A673 (cell line): ENCODE data around the gene SPNS3. TPM values are rescaled to one million over a fixed set of nuclear protein-coding genes. Genes with fewer than 3 reads are reported as not detected.

Experiments
- BruUV-seq: library from RNA; stranded (reverse); fragments of 400-500 nt; replicated peaks from 2 replicates; lab custom pipeline; 2021; lab: Mats Ljungman, UMichigan
- CTCF ChIA-PET: fragments of 300-600 bp; sonication (Branson Sonifier 250); formaldehyde crosslinking; loops from one replicate; lab custom pipeline; 2022; ENCODE audit warnings: antibody characterized with exemption; lab: Charles Lee
- POLR2A ChIA-PET: fragments of 300-600 bp; sonication (Branson Sonifier 250); formaldehyde crosslinking; loops from one replicate; lab custom pipeline; 2022; ENCODE audit warnings: antibody characterized with exemption; ENCODE audit not compliant: low non-redundant PET; lab: Charles Lee
- DNase-seq: peaks from one replicate; pipeline ENCODE4 v3.0.0-alpha.2; 2015; ENCODE audit warnings: low spot score
- H3K27ac ChIP-seq: fragments of 200-600 bp; sonication (generic); 2 replicates; pipeline ENCODE4 v1.5.1; 2016; ENCODE audit warnings: mixed run types, low read depth, mild to moderate bottlenecking, mixed read lengths, antibody characterized with exemption, low read length; ENCODE audit not compliant: poor library complexity, severe bottlenecking
- H3K27me3 ChIP-seq: fragments of 200-600 bp; sonication (generic); replicated peaks from 2 replicates; pipeline ENCODE4 v1.6.1; 2017; ENCODE audit warnings: mixed run types, low read depth, mild to moderate bottlenecking, mixed read lengths, antibody characterized with exemption, low read length; ENCODE audit not compliant: insufficient read depth, poor library complexity
- H3K36me3 ChIP-seq: fragments of 200-600 bp; sonication (generic); 2 replicates; pipeline ENCODE4 v1.6.1; 2016; ENCODE audit warnings: mixed run types, mild to moderate bottlenecking, mixed read lengths, antibody characterized with exemption, low read length; ENCODE audit not compliant: insufficient read depth, poor library complexity, severe bottlenecking
- H3K4me1 ChIP-seq: fragments of 200-600 bp; sonication (generic); 2 replicates; pipeline ENCODE4 v1.6.1; 2017; ENCODE audit warnings: mixed run types, mild to moderate bottlenecking, mixed read lengths, antibody characterized with exemption, low read length; ENCODE audit not compliant: insufficient read depth, poor library complexity, severe bottlenecking
- H3K4me3 ChIP-seq: fragments of 200-600 bp; sonication (generic); 2 replicates; pipeline ENCODE4 v1.5.1; 2016; ENCODE audit warnings: low read depth, mixed run types, mild to moderate bottlenecking, mixed read lengths, low read length; ENCODE audit not compliant: poor library complexity, severe bottlenecking
- H3K9me3 ChIP-seq: fragments of 200-600 bp; sonication (generic); 2 replicates; pipeline ENCODE4 v1.6.1; 2016; ENCODE audit warnings: mixed run types, low read depth, mild to moderate bottlenecking, mixed read lengths, antibody characterized with exemption, low read length; ENCODE audit not compliant: poor library complexity, severe bottlenecking
- EZH2 ChIP-seq: fragments of 200-600 bp; sonication (generic); IDR thresholded peaks from 2 replicates; pipeline ENCODE4 v1.6.1; 2017; ENCODE audit warnings: borderline replicate concordance, low read depth, mild to moderate bottlenecking, mixed read lengths, antibody characterized with exemption, low read length; ENCODE audit not compliant: poor library complexity, severe bottlenecking
- intact Hi-C: fragments of 100-400 bp; cut with micrococcal nuclease; formaldehyde crosslinking; loops from one replicate; pipeline ENCODE4 v1.10.0; 2022; ENCODE audit not compliant: unreplicated experiment
- total RNA-seq: library from RNA; stranded (reverse); gene quantifications from 2 replicates; pipeline ENCODE4 v1.2.3, GENCODE V29; 2021
- TF ChIP-seq, protein P1 (sequence below): fragments of 300-800, 200-600 bp; sonication (generic); conservative IDR thresholded peaks from 2 replicates; pipeline ENCODE4 v1.5.1; 2017; ENCODE audit warnings: low read depth, mild to moderate bottlenecking, antibody characterized with exemption, low read length, moderate library complexity, mixed read lengths

Gene SPNS3
- total RNA-seq, 1 experiment from 2014 or later: not detected

- H3K9me3 ChIP-seq: no peaks in the 10 kb centered on the region
- DNase-seq: no peak
- BruUV-seq: no TSS peak
- no peak for TF ChIP-seq EZH2
- TF ChIP-seq, protein P1, sequence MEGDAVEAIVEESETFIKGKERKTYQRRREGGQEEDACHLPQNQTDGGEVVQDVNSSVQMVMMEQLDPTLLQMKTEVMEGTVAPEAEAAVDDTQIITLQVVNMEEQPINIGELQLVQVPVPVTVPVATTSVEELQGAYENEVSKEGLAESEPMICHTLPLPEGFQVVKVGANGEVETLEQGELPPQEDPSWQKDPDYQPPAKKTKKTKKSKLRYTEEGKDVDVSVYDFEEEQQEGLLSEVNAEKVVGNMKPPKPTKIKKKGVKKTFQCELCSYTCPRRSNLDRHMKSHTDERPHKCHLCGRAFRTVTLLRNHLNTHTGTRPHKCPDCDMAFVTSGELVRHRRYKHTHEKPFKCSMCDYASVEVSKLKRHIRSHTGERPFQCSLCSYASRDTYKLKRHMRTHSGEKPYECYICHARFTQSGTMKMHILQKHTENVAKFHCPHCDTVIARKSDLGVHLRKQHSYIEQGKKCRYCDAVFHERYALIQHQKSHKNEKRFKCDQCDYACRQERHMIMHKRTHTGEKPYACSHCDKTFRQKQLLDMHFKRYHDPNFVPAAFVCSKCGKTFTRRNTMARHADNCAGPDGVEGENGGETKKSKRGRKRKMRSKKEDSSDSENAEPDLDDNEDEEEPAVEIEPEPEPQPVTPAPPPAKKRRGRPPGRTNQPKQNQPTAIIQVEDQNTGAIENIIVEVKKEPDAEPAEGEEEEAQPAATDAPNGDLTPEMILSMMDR: no peak
- H3K36me3 ChIP-seq: no peaks in the 10 kb centered on the region
- ChIA-PET CTCF (no interaction called here), POLR2A (no interaction called here)
- H3K4me1 ChIP-seq: no peaks in the 10 kb centered on the region
- no peak overlapping the region for H3K4me3 ChIP-seq
- H3K27ac ChIP-seq: no peak overlapping the region
- H3K27me3 ChIP-seq: no peaks in the 10 kb centered on the region
- intact Hi-C loops: no loop called here
Measured at GRCh38 chr17:4442582-4442981, 8.8 kb downstream of the SPNS3 start.

DNA sequence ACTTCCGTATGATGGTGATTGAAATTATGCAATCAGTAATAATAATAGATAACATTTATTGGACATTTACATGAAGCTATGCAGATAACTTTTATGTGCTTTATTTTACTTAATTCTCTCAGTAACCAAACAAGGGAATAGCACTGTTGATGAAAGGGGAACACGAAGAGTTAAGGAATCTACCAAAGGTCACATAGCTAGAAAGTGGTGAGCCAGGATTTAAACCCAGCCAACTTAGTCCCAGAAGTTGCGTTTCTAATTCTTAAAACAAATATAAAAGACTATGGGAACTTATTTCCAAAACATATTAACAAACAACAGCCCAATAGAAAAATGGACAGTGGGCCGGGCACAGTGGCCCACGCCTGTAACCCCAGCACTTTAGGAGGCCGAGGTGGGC lies 9.7 kb downstream of the SPNS3 start:
- no peaks in the 10 kb centered on the region for H3K9me3 ChIP-seq
- H3K4me1 ChIP-seq: no peaks in the 10 kb centered on the region
- CTCF ChIA-PET: interaction anchor here (0.7 kb wide), 1 partner anchor 38 kb away, joined by 3 read pairs; no protein-coding TSS in a partner anchor
- TF ChIP-seq, protein P1: no peak
- no peak for TF ChIP-seq EZH2
- no peak overlapping the region for H3K4me3 ChIP-seq
- no peaks in the 10 kb centered on the region for H3K36me3 ChIP-seq
- no peak overlapping the region for H3K27ac ChIP-seq
- no peaks in the 10 kb centered on the region for H3K27me3 ChIP-seq
- intact Hi-C loops: no loop called here
- DNase-seq: no peak
- BruUV-seq: no TSS peak
- POLR2A ChIA-PET: no interaction called here

DNA sequence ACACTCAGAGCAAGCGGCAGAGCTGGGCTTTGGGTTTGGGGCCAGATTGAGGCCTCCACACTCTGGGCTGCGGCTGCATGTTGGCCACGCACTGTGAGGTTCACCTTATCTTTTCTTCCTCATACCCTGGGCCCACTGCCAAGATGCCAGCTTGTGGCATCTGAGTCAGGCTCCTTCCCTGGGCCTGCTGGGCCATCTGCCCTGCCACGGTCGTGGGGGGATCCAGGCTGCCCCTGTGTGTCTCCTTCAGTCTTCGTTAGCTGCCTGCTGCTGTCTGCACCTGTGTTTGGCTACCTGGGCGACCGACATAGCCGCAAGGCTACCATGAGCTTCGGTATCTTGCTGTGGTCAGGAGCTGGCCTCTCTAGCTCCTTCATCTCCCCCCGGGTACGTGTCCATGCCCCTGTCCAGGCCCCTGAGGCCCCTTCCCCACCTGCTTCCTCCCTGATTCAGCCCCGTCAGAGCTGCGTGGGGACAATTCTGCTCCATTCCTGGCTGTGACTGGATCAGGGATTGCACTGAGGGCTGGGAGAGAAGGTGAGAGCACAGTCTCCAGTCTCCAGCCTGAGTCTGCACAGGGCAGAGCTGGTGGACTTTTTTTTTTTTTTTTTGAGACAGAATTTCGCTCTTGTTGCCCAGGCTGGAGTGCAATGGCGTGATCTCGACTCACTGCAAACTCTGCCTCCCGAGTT lies 11.2 kb downstream of the SPNS3 start:
- no peak overlapping the region for H3K27ac ChIP-seq
- no peaks in the 10 kb centered on the region for H3K9me3 ChIP-seq
- H3K4me3 ChIP-seq: no peak overlapping the region
- no peak for TF ChIP-seq EZH2
- TF ChIP-seq, protein P1: no peak
- H3K36me3 ChIP-seq: no peaks in the 10 kb centered on the region
- CTCF ChIA-PET: no interaction called here
- intact Hi-C loops: no loop called here
- H3K27me3 ChIP-seq: no peaks in the 10 kb centered on the region
- DNase-seq: no peak
- H3K4me1 ChIP-seq: no peaks in the 10 kb centered on the region
- POLR2A ChIA-PET: no interaction called here
- no TSS peak for BruUV-seq
